SK-N-SH (cell line): Measurements from ENCODE around the gene NALCN. TPM values are rescaled to one million over a fixed set of nuclear protein-coding genes. Genes with fewer than 3 reads are reported as not detected.

ENCODE experiments used
- CTCF ChIA-PET: fragments of 300-600, 350-600 bp; formaldehyde crosslinking; extraction: SDS; loops from one replicate; lab custom pipeline; 2021; lab: Yijun Ruan, JAX
- POLR2A ChIA-PET: fragments of 350-600 bp; sonication (Branson Sonifier 250); formaldehyde crosslinking; extraction: SDS; loops from one replicate; lab custom pipeline; 2020; ENCODE audit warnings: antibody characterized with exemption, inconsistent platforms; lab: Yijun Ruan, JAX
- DNase-seq: peaks from one replicate; pipeline ENCODE4 v3.0.0; 2012
- H2AFZ ChIP-seq: fragments of 200-600 bp; sonication (generic); 2 replicates; pipeline ENCODE4 v1.8.1; 2016; ENCODE audit warnings: antibody characterized with exemption, mild to moderate bottlenecking, low read depth
- H3F3A ChIP-seq: fragments of 200-600 bp; sonication (generic); replicated peaks from 2 replicates; pipeline ENCODE3; 2016; ENCODE audit warnings: antibody characterized with exemption, mild to moderate bottlenecking; ENCODE audit not compliant: insufficient read depth
- H3K27ac ChIP-seq, 2 experiments: fragments of 200-500 bp in 1 of 2; fragments of 200-600 bp in 1 of 2; sonication (Bioruptor generic) in 1 of 2; sonication (generic), shearing (Covaris generic) in 1 of 2; 2 replicates each; pipeline versions ENCODE4 v1.5.1 to v1.6.1; 2014 to 2016; ENCODE audit warnings: low read depth in 2 of 2, inconsistent platforms in 1 of 2, low read length in 1 of 2, mild to moderate bottlenecking in 1 of 2, mixed read lengths in 1 of 2
- H3K27me3 ChIP-seq: fragments of 200-600 bp; sonication (generic), shearing (Covaris generic); 2 replicates; pipeline ENCODE4 v1.6.1; 2016; ENCODE audit warnings: mixed run types; ENCODE audit not compliant: insufficient read depth
- H3K36me3 ChIP-seq, 2 experiments: fragments of 200-500 bp in 1 of 2; fragments of 200-600 bp in 1 of 2; sonication (Bioruptor generic) in 1 of 2; sonication (generic) in 1 of 2; replicated peaks in 1 of 2; 2 replicates each; pipeline versions ENCODE3 to v1.5.1; 2014 to 2016; ENCODE audit warnings: low read length in 1 of 2, mild to moderate bottlenecking in 1 of 2; ENCODE audit not compliant: insufficient read depth in 2 of 2, control insufficient read depth in 1 of 2
- H3K4me1 ChIP-seq, 2 experiments: fragments of 200-500 bp in 1 of 2; fragments of 200-600 bp in 1 of 2; sonication (Bioruptor generic) in 1 of 2; sonication (generic), shearing (Covaris generic) in 1 of 2; 2 replicates each; pipeline versions ENCODE4 v1.5.1 to v1.6.1; 2014 to 2016; ENCODE audit warnings: low read depth in 1 of 2, low read length in 1 of 2, mixed run types in 1 of 2; ENCODE audit not compliant: insufficient read depth in 2 of 2, control insufficient read depth in 1 of 2
- H3K4me2 ChIP-seq: fragments of 200-600 bp; sonication (generic), shearing (Covaris generic); 2 replicates; pipeline ENCODE4 v1.6.1; 2017; ENCODE audit warnings: mixed run types
- H3K4me3 ChIP-seq, 2 experiments: fragments of 200-500 bp in 1 of 2; fragments of 200-600 bp in 1 of 2; sonication (Bioruptor generic) in 1 of 2; sonication (generic), shearing (Covaris generic) in 1 of 2; 2 replicates each; pipeline versions ENCODE4 v1.5.1 to v1.8.1; 2014 to 2016; ENCODE audit warnings: low read depth in 2 of 2, inconsistent platforms in 1 of 2, low read length in 1 of 2, mild to moderate bottlenecking in 1 of 2, mixed read lengths in 1 of 2, moderate library complexity in 1 of 2
- H3K79me2 ChIP-seq: fragments of 200-600 bp; sonication (generic); 2 replicates; pipeline ENCODE4 v1.8.1; 2017; ENCODE audit warnings: mild to moderate bottlenecking; ENCODE audit not compliant: insufficient read depth
- H3K9ac ChIP-seq: fragments of 200-600 bp; sonication (generic); 2 replicates; pipeline ENCODE4 v1.6.1; 2017; ENCODE audit warnings: mixed run types
- H3K9me2 ChIP-seq: fragments of 200-600 bp; sonication (generic); 2 replicates; pipeline ENCODE4 v1.6.1; 2017; ENCODE audit warnings: mixed run types
- H3K9me3 ChIP-seq: fragments of 200-600 bp; sonication (generic); 2 replicates; pipeline ENCODE4 v1.6.1; 2017; ENCODE audit warnings: mixed run types, mild to moderate bottlenecking, moderate library complexity
- H4K20me1 ChIP-seq: fragments of 200-600 bp; sonication (generic); 2 replicates; pipeline ENCODE4 v1.6.1; 2017; ENCODE audit warnings: mild to moderate bottlenecking, mixed run types; ENCODE audit not compliant: insufficient read depth
- EZH2phosphoT487 ChIP-seq: fragments of 200-600 bp; sonication (generic); IDR thresholded peaks from 2 replicates; pipeline ENCODE4 v1.6.1; 2017; ENCODE audit warnings: low read depth, mixed run types, mild to moderate bottlenecking, antibody characterized with exemption, moderate library complexity, borderline replicate concordance
- GATA2 ChIP-seq: sonication (generic); formaldehyde crosslinking; IDR thresholded peaks from 2 replicates; pipeline ENCODE4 v1.5.0; 2020; ENCODE audit warnings: mild to moderate bottlenecking, missing genetic modification reagents
- MEF2A ChIP-seq: IDR thresholded peaks from 2 replicates; pipeline ENCODE4 v1.4.0; 2012; ENCODE audit warnings: low read depth, borderline replicate concordance
- POLR2AphosphoS5 ChIP-seq: IDR thresholded peaks from 2 replicates; pipeline ENCODE4 v1.6.1; 2012; ENCODE audit warnings: low read depth, low read length
- REST ChIP-seq: IDR thresholded peaks from 2 replicates; pipeline ENCODE4 v1.6.1; 2012; ENCODE audit warnings: mild to moderate bottlenecking, low read depth, low read length, moderate library complexity
- RFX5 ChIP-seq: IDR thresholded peaks from 2 replicates; pipeline ENCODE4 v1.6.1; 2012; ENCODE audit warnings: mild to moderate bottlenecking, improper control_type of control experiment, low read length
- SMC3 ChIP-seq: IDR thresholded peaks from 2 replicates; pipeline ENCODE4 v1.6.1; 2012; ENCODE audit warnings: low read depth, low read length, improper control_type of control experiment
- TCF12 ChIP-seq: IDR thresholded peaks from 2 replicates; pipeline ENCODE4 v1.4.0; 2012
- ZBTB33 ChIP-seq: IDR thresholded peaks from 2 replicates; pipeline ENCODE4 v1.4.0; 2012; ENCODE audit warnings: low read depth, borderline replicate concordance
- WGBS: methylation state at CpG from one replicate; pipeline ENCODE4 v1.1.6; 2017; ENCODE audit warnings: low lambda C conversion rate; 5-methylcytosine and 5-hydroxymethylcytosine counted together
- polyA plus RNA-seq, 3 experiments: library from polyadenylated mRNA; depleted of rRNA; stranded (reverse); fragments of >200 nt; gene quantifications; 2 replicates each; pipeline ENCODE4 v1.2.3, GENCODE V29; 2012

NALCN gene
- polyA plus RNA-seq, 1 of the 3 experiments (the other 2 are of a cell fraction) = 3.0 TPM

GRCh38 chr13:101309014-101309619 is 107.2 kb downstream of the NALCN start (continued):
- no peak for TF ChIP-seq RFX5
- TF ChIP-seq MEF2A = no peak
- no peak for TF ChIP-seq GATA2 (CRISPR knock-in tag)
- TF ChIP-seq POLR2AphosphoS5 = peak; percentile 93
- TF ChIP-seq TCF12 = peak; percentile 98
- TF ChIP-seq REST = peak; percentile 39; the same call in 1 of the 2 replicates
- no peak for TF ChIP-seq SMC3

- Histone ChIP-seq H4K20me1 (no peaks in the 10 kb centered on the region), H3K4me2 (peak overlapping the region; percentile 28), H3K27me3 (no peaks in the 10 kb centered on the region), H3K27ac (peak overlapping the region; percentile 71 to 80; a peak in 3 of 4 replicates), H3F3A (peaks cover 37% of the 10 kb centered on the region), H3K9ac (peak overlapping the region; percentile 21; the same call in 1 of the 2 replicates), H3K4me3 (no peak overlapping the region), H2AFZ (no peak overlapping the region), H3K9me3 (no peaks in the 10 kb centered on the region), H3K36me3 (no peaks in the 10 kb centered on the region), H3K9me2 (no peaks in the 10 kb centered on the region), H3K79me2 (no peaks in the 10 kb centered on the region), H3K4me1 (peaks cover 6 to 15% of the 10 kb centered on the region in 2 experiments)
- TF ChIP-seq ZBTB33 = no peak
- no peak for TF ChIP-seq EZH2phosphoT487
- 69% methylated on average over 4 of the region's 4 CpGs for WGBS
- DNase-seq = no peak
- ChIA-PET CTCF (interaction anchor here (1.2 to 2.5 kb wide), 2 partner anchors 10 to 164 kb away, joined by 3 to 10 read pairs; no protein-coding TSS in a partner anchor), POLR2A (no interaction called here)
These were observed 107.9 kb downstream of the NALCN start for GRCh38 chr13:101308247-101309013.
